Fibroblast of skin of abdomen (primary cell): ENCODE measurements around the gene SERPINB1.
"Not testable (repeated sequence)": the region's sequence is repeated elsewhere in the genome, so short reads cannot be mapped to it uniquely, and the experiment has no call there.

Source experiments
- DNase-seq: peaks from one replicate; pipeline ENCODE4 v3.0.0-alpha.2; 2013

The SERPINB1 gene

DNA sequence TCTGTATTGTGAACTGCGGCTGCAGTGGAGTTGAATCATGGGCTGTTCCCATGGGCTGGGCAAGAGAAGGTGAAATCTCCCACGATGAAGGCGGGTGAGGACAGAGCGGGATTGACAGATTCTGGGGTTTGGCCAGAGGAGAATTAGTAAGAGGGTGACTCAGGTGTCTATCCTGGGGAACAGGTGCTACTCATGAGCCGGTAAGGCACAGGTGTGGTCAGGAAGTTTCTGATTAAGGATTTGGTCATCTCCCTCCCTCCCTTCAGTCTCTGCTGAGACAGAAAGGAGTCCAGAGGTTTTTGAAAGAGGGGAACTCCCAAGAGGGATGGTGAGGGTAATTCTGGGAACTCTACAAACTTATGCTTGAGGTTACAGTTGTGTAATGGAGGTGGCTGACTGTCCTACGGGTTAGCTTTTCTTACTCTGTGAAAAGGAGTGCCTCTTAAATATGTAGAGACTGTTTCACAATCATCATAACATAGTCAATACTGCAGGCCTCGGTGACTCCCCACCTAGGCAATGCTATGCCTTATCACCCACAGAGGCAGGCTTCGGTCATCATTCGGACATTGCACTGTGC lies 31.5 kb downstream of the SERPINB1 start:
- DNase-seq = no peak

DNA sequence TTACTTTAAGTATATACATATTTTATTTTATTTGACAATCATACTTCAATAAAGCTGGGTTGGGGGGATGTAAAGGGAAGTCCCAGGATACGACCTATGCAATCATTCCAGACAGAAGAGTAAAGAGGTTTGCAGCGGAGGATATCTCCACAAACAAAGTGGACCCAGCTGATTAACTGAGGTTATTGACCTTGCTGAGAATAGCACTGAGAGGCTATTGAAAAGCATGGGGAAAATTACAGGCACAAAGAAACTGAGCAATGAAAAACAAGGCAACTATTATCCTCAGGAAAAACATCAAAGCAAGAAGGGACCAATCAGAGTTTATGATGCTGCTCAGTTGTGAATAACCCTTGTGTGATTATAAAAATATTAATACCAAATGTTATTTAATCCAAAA lies 32.6 kb downstream of the SERPINB1 start:
- DNase-seq = no peak

DNA sequence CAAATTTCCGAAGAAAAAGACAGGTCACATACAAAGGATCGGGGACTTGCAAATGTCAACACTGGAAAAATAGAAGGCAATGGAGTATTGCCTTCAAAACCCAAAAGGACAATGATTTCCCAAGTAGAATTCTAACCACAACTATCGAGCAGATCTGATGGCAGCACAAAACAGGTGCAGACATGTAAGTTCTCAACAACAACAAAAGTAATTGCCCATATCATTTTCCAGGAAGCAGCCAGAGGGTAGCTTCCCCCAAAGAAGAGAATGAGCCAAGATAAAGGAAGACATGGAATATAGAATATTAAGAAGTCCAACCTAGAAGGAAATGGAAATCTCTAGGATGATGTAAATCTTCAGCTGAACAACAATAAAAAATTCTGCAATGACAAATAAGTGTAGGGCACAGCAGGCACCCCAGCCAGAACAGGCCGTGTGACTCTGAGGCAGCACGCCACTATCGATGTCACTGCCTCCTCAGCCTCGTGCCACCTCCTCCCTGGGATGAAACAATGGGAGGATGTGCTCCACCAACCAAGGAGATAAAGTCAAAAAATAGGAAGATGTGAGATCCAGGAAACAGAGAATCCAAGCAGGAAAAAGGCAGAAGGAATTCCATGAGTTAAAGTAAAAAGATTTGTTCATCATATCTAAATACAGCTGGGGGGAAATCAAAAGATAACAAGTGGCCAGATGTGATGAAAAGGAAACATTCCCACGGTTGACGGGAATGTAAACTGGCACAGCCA lies 34.1 kb downstream of the SERPINB1 start:
- no peak for DNase-seq

DNA sequence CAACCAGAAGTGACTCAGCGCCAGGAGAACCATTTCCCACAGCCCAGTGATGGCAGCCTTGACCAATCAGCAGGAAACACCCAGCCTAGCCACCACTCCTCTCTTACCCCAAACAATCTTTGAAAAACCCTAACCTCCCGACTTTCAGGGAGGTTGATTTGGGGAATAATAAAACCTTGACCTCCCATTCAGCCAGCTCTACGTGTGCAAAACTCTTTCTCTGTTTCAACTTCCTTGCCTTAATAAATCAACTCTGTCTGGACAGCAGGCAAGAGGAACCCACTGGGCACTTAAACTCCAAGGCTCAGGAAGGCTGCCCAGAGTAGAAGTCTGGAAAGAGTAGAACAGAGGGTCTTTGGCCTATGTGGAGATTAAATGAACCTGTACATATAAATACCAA lies 35.0 kb downstream of the SERPINB1 start:
- no peak for DNase-seq

DNA sequence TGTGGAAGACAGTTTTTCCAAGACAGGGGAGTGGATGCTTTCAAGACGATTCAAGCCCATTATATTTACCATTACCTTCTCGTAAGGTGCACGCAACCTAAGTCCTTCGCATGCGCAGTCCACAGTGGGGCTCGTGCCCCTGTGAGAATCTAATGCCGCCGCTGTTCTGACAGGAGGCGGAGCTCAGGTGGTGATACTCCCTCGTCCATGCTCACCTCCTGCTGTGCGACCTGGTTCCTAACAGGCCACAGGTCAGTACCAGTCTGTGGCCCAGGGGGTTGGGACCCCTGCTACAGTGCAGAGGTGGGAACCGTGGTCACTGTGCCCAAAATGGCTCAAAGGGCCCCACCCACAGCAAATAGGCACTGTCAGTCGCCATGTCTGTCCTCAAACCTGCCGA lies 36.6 kb downstream of the SERPINB1 start:
- no peak for DNase-seq

DNA sequence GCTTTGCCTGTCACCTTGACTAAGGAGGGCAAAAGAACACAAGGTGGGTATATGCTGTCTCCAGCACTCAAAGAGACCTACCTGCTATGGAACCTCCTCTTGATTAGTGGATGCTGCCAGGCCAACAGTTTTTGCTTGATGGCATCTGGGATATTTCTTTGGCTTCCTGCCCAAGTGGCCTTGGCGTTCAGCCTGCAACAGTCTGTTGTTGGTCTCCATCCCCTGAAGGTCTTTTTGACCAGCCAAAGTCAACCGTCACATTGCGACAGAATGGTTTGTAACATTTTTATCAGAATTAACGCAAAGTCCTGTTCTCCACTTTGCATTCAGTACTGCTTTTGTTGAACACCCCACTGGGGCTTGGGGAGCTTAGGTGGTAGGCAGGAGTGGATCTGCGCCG lies 37.1 kb downstream of the SERPINB1 start:
- no peak for DNase-seq

DNA sequence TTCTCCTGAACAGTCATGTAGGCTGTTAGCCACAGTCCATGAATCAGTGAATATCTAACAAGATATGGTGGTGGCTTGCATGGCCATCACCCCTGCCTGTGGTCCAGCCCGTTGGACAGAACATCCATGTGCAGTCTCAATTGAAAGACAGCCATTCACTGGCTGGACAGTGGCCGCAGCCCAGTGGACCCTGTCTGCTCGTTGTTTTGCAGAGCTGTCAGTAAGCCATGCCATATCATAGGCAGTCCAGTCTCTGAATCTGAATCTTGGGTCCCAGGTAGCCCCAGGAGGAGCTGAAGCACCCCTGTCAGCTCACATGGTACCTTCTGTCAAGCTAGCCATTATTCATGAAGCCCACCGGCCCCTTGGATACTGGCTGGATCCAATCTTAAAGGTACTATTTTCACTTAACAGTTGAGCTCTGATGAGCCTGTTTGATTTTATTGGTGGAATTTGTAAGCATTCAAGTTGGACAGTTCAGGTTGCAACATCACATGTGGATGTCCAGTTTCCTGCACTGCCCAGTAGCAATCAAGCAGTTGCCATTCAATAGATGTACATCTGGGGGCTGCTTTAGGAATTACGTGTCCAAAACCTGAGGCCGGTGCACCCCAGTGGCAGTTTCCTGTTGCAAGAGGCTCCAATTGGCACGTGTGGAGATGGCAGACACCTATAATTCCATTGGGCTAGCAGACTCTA lies 37.8 kb downstream of the SERPINB1 start:
- DNase-seq = no peak

DNA sequence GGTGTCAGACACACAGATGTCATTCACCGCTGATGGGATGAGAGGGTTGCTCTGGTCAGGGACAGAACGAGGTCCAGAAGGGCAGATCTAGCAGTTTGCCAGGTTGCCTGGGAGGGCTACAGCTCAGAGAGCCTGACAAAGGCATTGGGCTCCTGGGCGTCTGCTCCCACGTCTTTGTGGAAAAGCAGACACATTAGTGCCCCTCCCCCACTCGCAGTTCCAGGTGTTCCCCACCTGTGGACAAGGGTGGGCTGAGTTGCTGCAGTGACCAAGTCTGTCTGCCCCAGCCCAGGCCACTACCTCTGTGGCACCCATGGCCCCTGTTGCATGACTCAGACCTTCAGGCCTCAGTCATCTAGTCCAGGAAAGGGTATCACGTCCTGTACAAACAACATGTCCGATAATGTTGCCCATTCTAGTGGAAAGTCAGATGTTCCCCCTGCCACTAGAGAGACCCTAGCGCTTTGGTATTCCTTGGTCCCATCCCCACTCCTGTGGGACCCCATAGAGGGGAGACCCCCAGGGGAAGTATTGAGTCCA lies 39.1 kb downstream of the SERPINB1 start:
- no peak for DNase-seq

DNA sequence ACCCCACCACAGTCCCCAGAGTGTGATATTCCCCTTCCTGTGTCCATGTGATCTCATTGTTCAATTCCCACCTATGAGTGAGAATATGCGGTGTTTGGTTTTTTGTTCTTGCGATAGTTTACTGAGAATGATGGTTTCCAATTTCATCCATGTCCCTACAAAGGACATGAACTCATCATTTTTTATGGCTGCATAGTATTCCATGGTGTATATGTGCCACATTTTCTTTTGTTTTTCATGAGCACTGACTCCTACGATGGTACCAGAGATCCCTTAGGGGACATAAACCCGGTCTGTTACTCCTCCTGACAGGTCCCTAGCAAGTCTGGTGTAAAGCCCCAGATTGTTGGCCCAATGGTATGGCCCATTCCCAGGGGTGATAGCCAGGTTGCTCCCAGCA lies 40.0 kb downstream of the SERPINB1 start:
- not testable (repeated sequence) for DNase-seq

DNA sequence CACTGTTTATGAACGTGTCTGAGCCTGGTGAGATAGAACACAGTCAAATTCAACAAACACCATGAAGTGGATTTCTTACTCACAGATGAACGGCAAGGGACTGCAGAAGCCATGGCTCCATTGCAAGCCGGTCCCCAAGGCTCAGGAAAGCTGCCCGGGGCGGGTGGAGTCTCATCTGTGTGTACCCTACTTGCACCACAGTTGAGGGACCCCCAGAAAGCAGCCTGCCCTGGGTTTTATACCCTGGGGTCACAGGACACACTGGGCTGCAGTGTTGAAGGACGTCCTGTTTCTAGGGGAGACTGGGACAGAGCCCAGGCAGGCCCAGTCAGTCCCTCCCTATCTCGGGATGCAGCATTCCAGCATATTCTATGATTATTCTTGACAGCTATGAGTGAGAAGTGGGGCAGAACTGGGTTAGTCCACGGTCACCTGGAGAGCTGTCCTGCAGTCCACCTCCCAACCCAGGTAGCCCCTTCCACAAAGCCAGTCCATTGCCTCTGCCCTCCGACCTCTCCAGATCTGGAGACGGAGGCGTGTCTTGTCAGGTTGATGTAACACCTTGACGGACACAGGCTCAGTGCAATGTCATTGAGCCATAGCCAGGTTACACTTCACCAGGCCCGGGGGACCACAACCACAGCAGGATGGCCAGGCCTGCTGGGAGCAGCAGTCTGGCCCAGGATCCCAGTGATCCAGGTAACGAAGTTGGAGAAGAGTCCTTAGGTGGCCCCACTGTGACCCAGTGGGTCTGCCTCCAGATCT lies 40.9 kb downstream of the SERPINB1 start:
- no peak for DNase-seq

DNA sequence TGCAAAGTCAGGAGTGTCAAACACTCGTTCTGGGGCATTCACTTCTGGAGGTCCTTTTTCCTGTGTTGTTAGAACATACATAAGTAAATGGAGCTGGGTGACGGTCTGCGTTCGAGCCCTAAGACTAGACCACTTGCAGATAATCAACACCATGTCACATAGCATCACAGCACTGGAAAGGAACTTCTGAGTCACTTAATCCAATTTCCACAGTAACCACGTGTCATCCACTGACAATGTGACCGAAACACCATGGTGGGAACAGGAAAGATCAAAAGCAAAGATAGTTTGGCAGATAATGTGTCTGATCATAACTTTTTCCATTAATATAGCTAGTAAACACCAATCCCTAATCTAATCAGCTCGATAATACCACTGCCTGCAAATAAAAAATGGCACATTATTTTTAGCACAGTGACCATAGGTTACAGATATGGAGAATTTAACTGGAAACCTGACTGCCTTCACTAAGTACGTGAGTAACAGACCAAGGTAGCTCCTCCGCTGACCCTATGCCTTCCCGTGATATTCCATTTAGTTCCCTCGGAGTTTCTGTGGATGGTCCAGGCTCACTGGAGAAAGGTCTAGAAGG lies 41.6 kb downstream of the SERPINB1 start:
- no peak for DNase-seq

DNA sequence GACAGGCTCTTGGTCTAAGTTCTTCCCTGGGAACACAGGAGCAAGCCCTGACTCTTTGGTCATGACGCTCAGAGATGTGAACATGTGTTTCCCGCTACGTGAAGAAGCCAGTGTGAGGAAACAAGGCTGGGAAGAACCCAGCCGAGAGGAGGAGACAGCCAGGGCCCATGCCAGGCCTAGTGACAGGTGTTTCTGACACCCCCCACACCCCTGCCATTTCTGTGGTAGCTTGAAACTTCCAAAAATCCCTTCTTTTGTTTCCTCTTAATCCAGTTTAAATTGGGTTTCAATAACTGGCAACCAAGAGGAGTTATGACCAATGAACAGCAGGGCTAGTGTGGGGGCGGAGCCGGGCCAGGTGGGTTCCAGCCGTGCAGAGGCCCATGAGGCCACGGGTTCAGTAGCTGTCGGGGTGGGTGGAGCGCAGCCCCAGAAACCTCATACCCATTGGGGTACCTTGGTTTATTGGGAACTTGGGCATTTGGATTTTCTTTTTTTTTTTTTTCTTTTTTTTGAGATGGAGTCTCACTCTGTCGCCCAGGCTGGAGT lies 43.0 kb downstream of the SERPINB1 start:
- no peak for DNase-seq

DNA sequence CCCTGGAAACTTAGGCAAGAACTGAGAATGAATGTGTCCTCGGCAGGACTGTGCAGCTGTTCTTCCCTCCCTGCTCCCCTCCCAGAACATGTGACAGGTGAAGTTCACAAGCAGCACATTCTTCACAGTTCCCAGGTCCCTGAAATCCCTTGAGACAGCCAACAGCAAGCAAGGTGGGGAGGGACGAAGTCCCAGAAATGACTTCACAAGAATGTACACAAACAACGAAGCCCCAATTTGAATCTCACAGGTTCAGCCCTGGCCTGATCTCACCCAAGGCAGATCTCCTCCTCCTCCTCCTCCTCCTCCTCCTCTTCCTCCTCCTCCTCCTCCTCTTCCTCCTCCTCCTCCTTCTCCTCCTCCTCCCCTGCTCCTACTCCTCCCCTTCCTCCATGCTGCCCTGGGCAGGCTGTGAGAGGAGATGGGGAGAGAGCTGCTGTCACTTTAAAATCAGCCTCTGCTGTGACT lies 44.1 kb downstream of the SERPINB1 start:
- no peak for DNase-seq

DNA sequence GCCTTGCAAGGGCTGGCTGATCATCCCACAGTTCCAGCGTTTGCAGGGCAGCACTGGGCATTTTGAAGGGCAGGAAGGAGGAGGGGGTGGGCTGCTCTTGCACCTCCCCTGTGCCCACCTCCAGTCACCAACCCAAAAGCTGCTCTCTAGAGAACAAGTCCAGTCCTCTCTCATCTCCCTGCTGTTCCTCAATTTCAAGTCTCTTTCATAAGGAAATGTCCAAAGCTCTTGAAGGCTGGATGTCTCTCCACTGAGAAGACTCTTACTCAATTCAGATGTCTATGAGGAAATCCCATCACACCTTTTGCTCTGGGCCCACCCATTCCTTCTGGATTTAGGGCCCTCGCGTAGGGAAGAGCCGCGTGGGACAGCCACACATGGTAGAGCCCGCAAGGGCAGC lies 44.8 kb downstream of the SERPINB1 start:
- no peak for DNase-seq

DNA sequence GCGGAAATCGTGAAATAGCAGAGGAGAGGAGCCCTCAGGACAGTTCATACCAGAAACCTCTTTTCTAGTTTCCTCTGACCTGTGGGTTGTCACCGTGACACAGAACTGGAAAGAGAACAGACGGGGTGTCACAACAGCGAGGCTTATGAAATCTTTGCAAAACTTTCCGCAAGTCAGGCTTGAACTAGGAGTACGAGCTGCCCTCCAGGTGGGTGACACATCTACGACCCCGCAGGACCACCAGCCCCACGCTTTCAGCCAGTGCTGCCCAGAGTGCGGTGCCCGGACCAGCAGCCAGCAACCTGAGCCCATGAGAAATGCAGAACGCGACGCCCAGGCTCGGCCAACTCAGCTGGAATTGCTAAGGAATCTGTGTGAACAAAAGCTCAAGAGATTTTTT lies 45.7 kb downstream of the SERPINB1 start:
- no peak for DNase-seq

DNA sequence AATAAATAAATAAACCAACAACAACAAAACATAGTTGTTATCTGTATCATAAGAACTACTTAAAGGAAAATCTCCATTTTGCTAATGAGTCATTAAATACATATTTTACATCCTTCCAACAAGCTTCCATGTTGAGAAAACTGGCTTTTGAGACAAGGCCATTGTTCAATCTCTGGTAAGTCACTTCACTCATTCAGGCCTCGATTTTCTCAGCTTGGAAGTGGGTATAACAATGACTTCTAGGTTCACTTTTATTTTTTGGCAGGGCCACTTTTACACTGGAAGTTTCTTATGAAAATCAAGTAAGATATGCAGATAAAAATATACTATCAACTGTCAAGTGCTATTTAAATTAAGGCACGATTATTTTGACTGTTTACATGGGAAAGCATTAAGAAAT lies 46.5 kb downstream of the SERPINB1 start:
- DNase-seq = no peak

DNA sequence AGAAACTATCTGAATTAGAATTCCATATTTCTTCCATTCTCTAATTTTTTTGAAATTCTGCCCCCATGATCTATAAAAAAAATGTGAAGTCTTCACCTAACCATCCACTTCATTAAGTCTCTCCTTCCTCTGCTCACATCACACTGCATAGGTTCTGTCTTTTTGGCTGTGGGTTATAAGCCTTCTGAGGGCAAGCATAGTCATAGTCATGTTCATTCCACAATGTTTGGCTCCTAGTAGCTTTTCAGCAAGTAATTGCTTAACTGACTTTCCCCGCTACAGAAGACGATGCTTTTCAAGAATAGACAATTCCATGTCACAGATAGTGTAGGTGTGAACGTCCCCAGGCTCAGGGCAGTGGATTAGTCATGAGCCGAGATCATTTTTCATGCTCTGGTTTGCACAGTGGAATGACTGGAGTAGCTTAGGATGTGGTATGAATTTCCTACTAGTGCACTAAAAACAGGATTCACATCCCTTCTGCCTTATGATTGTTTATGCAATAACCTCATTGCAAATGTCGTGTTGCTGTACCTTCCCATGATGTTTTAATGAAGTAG lies 47.4 kb downstream of the SERPINB1 start:
- DNase-seq = no peak

DNA sequence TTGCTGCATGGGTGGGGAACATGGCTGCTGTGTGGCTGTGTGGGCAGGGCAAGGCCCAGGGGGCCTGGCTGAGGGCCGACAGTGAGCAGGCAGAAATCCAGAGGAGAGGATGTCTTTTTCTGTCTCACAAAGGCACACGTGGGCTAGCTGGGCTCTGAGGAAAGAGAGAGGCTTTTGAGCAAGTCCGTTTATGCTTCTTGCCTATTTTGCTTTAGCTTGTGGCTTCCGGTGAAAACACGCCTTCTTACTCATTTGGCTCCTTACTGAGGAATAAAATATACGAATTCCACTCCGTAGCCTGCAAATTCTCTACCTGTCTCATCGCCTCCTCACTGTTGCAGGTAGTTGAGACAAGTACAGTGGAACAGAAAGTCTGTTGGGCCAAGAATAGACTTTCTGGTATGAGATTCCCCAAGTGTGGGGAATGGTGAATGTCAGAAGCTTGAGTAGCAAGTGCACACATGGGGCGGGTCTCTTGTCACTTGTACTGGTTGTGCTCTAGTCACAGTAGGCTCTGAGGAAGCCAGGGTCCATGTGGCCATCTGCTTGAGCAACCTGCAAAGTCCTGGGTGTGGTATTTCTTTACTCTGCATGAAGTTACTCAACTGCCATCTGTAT lies 48.0 kb downstream of the SERPINB1 start:
- DNase-seq = no peak

DNA sequence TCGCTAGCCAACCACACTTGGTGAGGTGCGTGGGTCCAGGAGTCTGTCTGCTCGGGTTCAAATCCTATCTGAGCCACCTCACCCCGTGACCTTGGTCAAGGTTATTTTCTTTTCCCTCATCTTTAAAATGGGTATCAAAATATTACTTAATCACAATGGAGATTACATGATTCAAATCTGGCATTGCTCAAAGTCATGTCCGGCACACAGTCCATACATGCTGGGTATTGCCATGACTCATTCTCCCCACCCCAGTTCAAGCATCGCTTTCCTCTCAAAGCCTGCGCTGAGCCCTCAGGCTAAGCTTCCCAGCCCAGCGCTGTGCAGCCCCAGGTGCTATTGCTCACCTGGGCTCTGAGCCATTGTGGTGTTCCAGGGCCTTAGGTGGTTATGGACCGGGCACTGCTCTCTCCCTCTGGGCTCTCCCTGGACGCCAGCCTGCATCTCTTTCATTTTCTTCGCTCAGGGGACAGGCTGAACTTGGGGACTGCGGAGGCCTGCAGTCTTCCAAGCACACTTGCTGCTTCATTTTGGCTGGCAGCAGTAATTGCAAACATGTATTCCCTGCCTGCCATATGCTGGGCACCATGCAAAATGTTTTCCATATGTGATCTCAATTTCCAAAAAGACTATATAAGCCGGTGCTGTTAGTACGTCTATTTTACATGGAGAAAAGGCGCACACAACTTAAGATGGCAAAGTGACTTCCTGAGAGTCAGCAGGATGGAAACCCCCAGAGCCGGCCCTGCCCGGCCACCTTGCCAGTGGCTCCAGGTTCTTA lies 49.1 kb downstream of the SERPINB1 start:
- DNase-seq = peak; percentile 50

DNA sequence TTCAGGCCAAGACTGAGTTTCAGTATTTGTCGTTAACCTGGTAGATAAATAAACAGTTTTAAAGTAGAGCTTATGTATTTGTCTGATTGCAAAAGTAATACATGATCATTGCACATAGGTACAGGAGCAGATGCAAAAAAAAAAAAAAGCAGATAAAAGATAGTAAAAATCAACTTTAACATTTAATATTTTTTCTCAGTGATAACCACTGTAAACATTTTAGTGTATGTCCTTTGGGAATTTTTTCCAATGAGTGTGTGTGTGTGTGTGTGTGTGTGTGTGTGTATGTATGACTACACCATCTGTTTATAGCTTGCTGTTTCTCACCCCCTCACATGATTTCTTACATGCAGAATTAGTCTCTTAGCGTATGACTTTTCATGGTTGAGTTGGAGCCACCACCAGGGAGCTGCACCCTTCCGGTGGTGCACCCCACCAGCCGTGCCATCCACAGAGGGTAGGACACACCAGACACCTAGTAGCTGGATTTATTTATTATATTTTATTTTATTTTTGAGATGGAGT lies 50.2 kb downstream of the SERPINB1 start:
- no peak for DNase-seq
